ENCODE measurements around the gene FLT3. TPM values are rescaled to one million over a fixed set of nuclear protein-coding genes. Genes with fewer than 3 reads are reported as not detected.

The FLT3 gene
- total and polyA plus RNA-seq, 9 of the 15 experiments (the other 6 are each of a cell fraction or from before 2014, with no cell fraction given), result not detected

- H3K9me3 ChIP-seq (replicated peaks; ENCODE audit: control insufficient read depth, insufficient read depth, low read depth, low read length), result no peaks in the 10 kb centered on the region
- WGBS (ENCODE audit: insufficient coverage, low coverage, missing lambda C conversion rate), result 35% methylated on average over 43 of the region's 80 CpGs
- no peak for DNase-seq (ENCODE audit: extremely low read depth in 1 of 4, low spot score in 3 of 4)
- ChIA-PET POLR2A (interaction anchor here (0.6 to 1.1 kb wide), 2 partner anchors 15 to 126 kb away, joined by 3 to 4 read pairs; no protein-coding TSS in a partner anchor), CTCF (ENCODE audit: low intra/inter-chr PET ratio) (no interaction called here)
- in situ Hi-C loops (cut with MboI) (no loop called here), intact Hi-C loops (cut with micrococcal nuclease) (no loop called here)
- H3K27me3 ChIP-seq (ENCODE audit: control insufficient read depth in 2 of 2, insufficient read depth in 2 of 2, low read length in 2 of 2), result peaks cover 3 to 42% of the 10 kb centered on the region in 2 experiments; a peak in 4 of 5 replicates
- no peak overlapping the region for H3K27ac ChIP-seq (ENCODE audit: extremely low read depth, low read depth, low read length)
- no peaks in the 10 kb centered on the region for H3K36me3 ChIP-seq (ENCODE audit: control insufficient read depth, insufficient read depth, low read length)
- H4K20me1 ChIP-seq (replicated peaks; ENCODE audit: control insufficient read depth, insufficient read depth, low read length), result no peaks in the 10 kb centered on the region
- no peak overlapping the region for H3K4me2 ChIP-seq (ENCODE audit: insufficient read depth, low read length)
- ATAC-seq, result no peak
- no peaks in the 10 kb centered on the region for H3K79me2 ChIP-seq (ENCODE audit: control insufficient read depth, insufficient read depth, low read length)
- H3K9ac ChIP-seq (ENCODE audit: insufficient read depth in 1 of 2, low read depth in 2 of 2, low read length in 2 of 2), result no peak overlapping the region
- FAIRE-seq, result no peak
- TF ChIP-seq FOXA1 (IDR thresholded peaks at IDR 0.05; ENCODE audit: borderline replicate concordance) (no peak), CBFA2T3 (IDR thresholded peaks at IDR 0.05) (no peak), TEAD2 (tag; IDR thresholded peaks at IDR 0.05) (no peak), PTTG1 (tag; IDR thresholded peaks at IDR 0.05; ENCODE audit: low read depth) (no peak), ZBTB49 (CRISPR knock-in tag; IDR thresholded peaks at IDR 0.05; ENCODE audit: borderline replicate concordance) (no peak), TAL1 (IDR thresholded peaks at IDR 0.05) (no peak), ZNF282 (CRISPR knock-in tag; IDR thresholded peaks at IDR 0.05) (no peak), ILF3 (IDR thresholded peaks at IDR 0.05; ENCODE audit: borderline replicate concordance) (no peak), CREBBP (IDR thresholded peaks at IDR 0.05; ENCODE audit: low read depth, low read length) (no peak), ELF1 (tag; IDR thresholded peaks at IDR 0.05) (no peak), BRF1 (IDR thresholded peaks at IDR 0.05; ENCODE audit: borderline replicate concordance, extremely low read depth, insufficient read length) (no peak), ZNF584 (CRISPR knock-in tag; IDR thresholded peaks at IDR 0.05; ENCODE audit: low read depth) (no peak), PTRF (tag; IDR thresholded peaks at IDR 0.05) (no peak), CREB3 (tag; conservative IDR thresholded peaks at IDR 0.05; ENCODE audit: low read depth) (no peak)
- no peak overlapping the region for H2AFZ ChIP-seq (ENCODE audit: low read depth, low read length)
- 0 out of 5 replicates have a peak, but pooled peaks cover 0 to 3% of the 10 kb centered on the region in 2 experiments for H3K4me1 ChIP-seq (replicated peaks in 1 of 2; ENCODE audit: control insufficient read depth in 2 of 2, insufficient read depth in 2 of 2, low read length in 2 of 2)
- no peaks in the 10 kb centered on the region for H3K9me1 ChIP-seq (ENCODE audit: control insufficient read depth, insufficient read depth, low read length)
- no peak overlapping the region for H3K4me3 ChIP-seq
- no TSS peak for BruUV-seq (replicated peaks)
Observed at GRCh38 chr13:27977476-27978300, 122.7 kb downstream of the FLT3 start.

Measured in K562 (cell line).